Thyroid gland (tissue), 4 donors: Measurements from ENCODE around the gene TMEM92. TPM values are rescaled to one million over a fixed set of nuclear protein-coding genes. Genes with fewer than 3 reads are reported as not detected.
"Not testable (repeated sequence)": the region's sequence is repeated elsewhere in the genome, so short reads cannot be mapped to it uniquely, and the experiment has no call there.

ENCODE experiments used
- DNase-seq, 2 donors: peaks; one replicate each; pipeline ENCODE4 v3.0.0-alpha.2; 2019
- H3K27ac ChIP-seq, 3 donors: fragments of 200-600 bp; sonication (generic); 1 replicate in 2 of 3; 2 replicates in 1 of 3; pipeline ENCODE4 v1.5.1; 2016 to 2019; ENCODE audit warnings: mild to moderate bottlenecking in 1 of 3, moderate library complexity in 1 of 3
- H3K27me3 ChIP-seq: fragments of 200-600 bp; sonication (generic); one replicate; pipeline ENCODE4 v1.5.1; 2019
- H3K36me3 ChIP-seq, 2 donors: fragments of 200-600 bp; sonication (generic); one replicate each; pipeline ENCODE4 v1.5.1; 2016 to 2019
- H3K4me1 ChIP-seq, 2 donors: fragments of 200-600 bp; sonication (generic); one replicate each; pipeline ENCODE4 v1.5.1; 2017 to 2019
- H3K4me3 ChIP-seq, 3 donors: fragments of 200-600 bp; sonication (generic); replicated peaks in 1 of 3; 1 replicate in 2 of 3; 2 replicates in 1 of 3; pipeline ENCODE4 v1.5.1; 2016; ENCODE audit warnings: mild to moderate bottlenecking in 1 of 3
- H3K9me3 ChIP-seq: fragments of 200-600 bp; sonication (generic); one replicate; pipeline ENCODE4 v1.5.1; 2017
- POLR2A ChIP-seq, 2 donors: fragments of 450-650 bp; IDR thresholded peaks; one replicate each; pipeline ENCODE4 v1.6.1; 2017; ENCODE audit warnings: antibody characterized with exemption in 2 of 2, mild to moderate bottlenecking in 2 of 2, moderate library complexity in 1 of 2
- WGBS, 2 donors: methylation state at CpG; one replicate each; pipeline ENCODE4 v1.1.5; 2017; 5-methylcytosine and 5-hydroxymethylcytosine counted together
- intact Hi-C: fragments of 100-400 bp; cut with DNase I; formaldehyde crosslinking; loops from one replicate; pipeline ENCODE4 v1.15.1; 2023
- total RNA-seq, 4 donors: library from RNA; depleted of rRNA; stranded (reverse); fragments of >200 nt; gene quantifications; one replicate each; pipeline ENCODE4 v1.2.3, GENCODE V29; 2016
- TF ChIP-seq, protein P1 (sequence below), 6 experiments: fragments of 200-600 bp in 3 of 6; fragments of 450-650 bp in 3 of 6; sonication (generic) in 3 of 6; IDR thresholded peaks; one replicate each; pipeline ENCODE4 v1.5.1; 2016 to 2019; ENCODE audit warnings: antibody characterized with exemption in 6 of 6, mild to moderate bottlenecking in 2 of 6, inconsistent platforms in 1 of 6, moderate library complexity in 1 of 6

TMEM92 gene
- total RNA-seq, 4 donors from 2014 or later, result not detected

DNA sequence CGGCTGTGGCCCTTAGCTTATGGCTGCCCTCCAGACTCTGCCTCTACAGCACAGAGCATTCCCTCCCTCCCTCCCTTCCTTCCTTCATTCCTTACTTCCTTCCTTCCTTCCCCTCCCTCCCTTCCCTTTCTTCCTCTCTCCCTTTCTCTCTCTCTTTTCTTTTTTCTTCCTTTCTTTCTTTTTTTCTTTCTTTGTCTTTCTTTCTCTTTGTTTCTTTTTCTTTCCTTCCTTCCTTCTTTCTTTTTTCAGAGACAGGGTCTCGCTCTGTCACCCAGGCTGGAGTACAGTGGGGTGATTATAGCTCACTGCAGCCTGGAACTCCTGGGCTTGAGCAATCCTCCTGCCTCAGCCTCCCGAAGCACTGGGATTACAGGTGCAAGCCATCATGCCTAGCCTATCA lies 11.7 kb downstream of the TMEM92 start:
- Histone ChIP-seq H3K4me3 (no peak overlapping the region), H3K27me3 (no peaks in the 10 kb centered on the region), H3K9me3 (no peaks in the 10 kb centered on the region), H3K36me3 (no peaks in the 10 kb centered on the region), H3K4me1 (peaks cover 0 to 8% of the 10 kb centered on the region in 2 donors), H3K27ac (no peak overlapping the region)
- DNase-seq, result no peak
- WGBS, 2 donors, result 80 to 85% methylated on average over 3 of the region's 3 CpGs
- intact Hi-C loops, result no loop called here
- TF ChIP-seq, protein P1, sequence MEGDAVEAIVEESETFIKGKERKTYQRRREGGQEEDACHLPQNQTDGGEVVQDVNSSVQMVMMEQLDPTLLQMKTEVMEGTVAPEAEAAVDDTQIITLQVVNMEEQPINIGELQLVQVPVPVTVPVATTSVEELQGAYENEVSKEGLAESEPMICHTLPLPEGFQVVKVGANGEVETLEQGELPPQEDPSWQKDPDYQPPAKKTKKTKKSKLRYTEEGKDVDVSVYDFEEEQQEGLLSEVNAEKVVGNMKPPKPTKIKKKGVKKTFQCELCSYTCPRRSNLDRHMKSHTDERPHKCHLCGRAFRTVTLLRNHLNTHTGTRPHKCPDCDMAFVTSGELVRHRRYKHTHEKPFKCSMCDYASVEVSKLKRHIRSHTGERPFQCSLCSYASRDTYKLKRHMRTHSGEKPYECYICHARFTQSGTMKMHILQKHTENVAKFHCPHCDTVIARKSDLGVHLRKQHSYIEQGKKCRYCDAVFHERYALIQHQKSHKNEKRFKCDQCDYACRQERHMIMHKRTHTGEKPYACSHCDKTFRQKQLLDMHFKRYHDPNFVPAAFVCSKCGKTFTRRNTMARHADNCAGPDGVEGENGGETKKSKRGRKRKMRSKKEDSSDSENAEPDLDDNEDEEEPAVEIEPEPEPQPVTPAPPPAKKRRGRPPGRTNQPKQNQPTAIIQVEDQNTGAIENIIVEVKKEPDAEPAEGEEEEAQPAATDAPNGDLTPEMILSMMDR (IDR thresholded peaks at IDR 0.05), result no peak
- TF ChIP-seq POLR2A (IDR thresholded peaks at IDR 0.05), result no peak

DNA sequence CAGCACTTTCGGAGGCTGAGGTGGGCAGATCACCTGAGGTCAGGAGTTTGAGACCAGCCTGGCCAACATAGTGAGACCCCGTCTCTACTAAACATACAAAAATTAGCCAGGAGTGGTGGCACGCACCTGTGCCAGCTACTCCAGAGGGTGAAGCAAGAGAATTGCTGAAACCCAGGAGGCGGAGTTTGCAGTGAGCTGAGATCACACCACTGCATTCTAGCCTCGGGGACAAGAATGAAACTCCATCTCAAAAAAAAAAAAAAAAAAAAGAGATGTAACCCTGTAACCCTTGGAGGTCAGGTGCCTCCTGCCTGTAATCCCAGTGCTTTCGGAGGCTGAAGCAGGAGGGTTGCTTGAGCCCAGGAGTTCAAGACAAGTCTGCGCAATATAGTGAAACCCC lies 13.0 kb downstream of the TMEM92 start:
- H3K4me3 ChIP-seq, H3K27ac ChIP-seq, H3K36me3 ChIP-seq, H3K9me3 ChIP-seq, H3K4me1 ChIP-seq, H3K27me3 ChIP-seq, DNase-seq, intact Hi-C loops: not testable (repeated sequence)
- 84 to 86% methylated on average over 7 of the region's 7 CpGs for WGBS, 2 donors

DNA sequence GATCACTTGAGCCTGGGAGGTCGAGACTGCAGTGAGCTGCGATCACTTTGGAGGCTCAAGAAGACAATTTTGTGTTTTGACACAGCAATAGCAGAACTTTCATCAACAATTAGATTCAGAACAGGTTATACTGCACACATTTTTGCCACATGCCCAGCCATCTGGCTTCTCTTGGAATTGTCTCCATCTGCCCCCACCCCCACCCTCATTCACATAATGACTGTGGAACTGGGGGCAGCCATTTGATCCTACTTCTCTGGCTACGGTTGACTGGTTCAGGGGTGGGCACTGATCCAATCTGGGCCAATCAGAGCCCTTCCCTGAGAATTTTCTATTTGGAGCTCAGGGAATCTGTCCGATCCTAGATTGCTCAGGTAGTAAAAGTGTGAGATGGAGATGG lies 14.0 kb downstream of the TMEM92 start:
- Histone ChIP-seq H3K36me3 (no peaks in the 10 kb centered on the region), H3K27me3 (no peaks in the 10 kb centered on the region), H3K4me3 (no peak overlapping the region), H3K9me3 (no peaks in the 10 kb centered on the region), H3K4me1 (peaks cover 0 to 8% of the 10 kb centered on the region in 2 donors), H3K27ac (peak overlapping the region in 1 of 3 donors; percentile 69)
- intact Hi-C loops, result no loop called here
- DNase-seq, result no peak
- 82 to 84% methylated on average over 4 of the region's 4 CpGs for WGBS, 2 donors
- TF ChIP-seq, protein P1 (IDR thresholded peaks at IDR 0.05), result no peak
- TF ChIP-seq POLR2A (IDR thresholded peaks at IDR 0.05), result no peak

DNA sequence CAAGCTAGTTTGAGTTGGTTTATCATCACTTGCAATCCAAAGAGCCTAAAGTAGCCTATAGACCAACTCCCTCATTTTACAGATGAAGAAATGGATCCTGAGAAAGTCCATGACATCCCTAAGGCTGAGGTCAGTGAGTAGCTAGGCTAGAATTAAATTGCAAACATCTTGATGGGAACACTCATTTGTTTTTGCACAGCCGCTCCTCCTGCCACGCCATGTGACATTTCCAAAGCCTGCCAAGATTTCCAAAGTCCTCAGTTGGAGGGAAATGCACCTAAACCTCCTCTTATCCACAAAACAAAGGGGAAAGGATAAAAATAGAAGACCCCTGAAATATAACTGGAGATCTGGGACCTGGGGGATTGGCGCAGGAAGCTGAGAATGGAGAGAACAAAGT lies 15.0 kb downstream of the TMEM92 start:
- H3K36me3 ChIP-seq, result no peaks in the 10 kb centered on the region
- TF ChIP-seq, protein P1 (IDR thresholded peaks at IDR 0.05), result no peak
- no peak for TF ChIP-seq POLR2A (IDR thresholded peaks at IDR 0.05)
- intact Hi-C loops, result no loop called here
- H3K4me1 ChIP-seq, result peaks cover 0 to 8% of the 10 kb centered on the region in 2 donors
- peak overlapping the region in 2 of 3 donors; percentile 53 to 69 for H3K27ac ChIP-seq
- no peaks in the 10 kb centered on the region for H3K9me3 ChIP-seq
- H3K4me3 ChIP-seq, result no peak overlapping the region
- WGBS, 2 donors, result 81 to 83% methylated on average over 3 of the region's 3 CpGs
- H3K27me3 ChIP-seq, result no peaks in the 10 kb centered on the region
- DNase-seq, result no peak

DNA sequence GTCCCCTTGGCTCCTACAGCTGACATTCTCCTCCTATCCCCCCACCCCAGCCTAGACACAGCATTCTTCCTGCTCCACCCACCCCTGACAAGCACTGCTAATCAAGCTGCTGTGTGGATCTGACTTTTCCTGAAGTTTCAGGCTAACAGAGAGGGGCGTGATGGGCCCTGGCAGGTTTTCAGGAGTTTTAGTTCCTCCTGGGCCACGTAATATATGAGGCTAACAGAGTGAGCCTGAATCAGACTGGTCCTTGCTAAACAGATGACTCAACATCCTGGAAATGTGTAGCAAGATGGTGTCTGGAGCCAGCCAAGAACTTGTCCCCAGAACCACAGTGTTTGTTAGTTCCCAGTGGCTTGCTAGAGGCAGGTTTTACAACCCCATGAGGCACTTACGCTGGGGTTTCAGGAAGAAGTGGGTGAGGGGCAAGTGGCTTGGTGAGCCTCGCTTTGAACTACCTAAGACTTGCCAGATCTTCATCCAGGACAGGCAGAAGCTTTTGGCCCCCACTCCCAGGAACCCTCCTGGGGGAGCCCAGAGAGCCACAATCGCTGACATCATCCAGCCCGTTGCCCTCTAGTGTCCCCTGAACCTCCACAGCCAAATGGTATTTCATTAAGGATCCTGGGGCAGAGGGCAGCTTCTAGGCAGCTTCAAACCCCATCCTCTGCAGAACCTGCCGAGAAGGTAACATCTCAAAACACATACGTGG lies 15.9 kb downstream of the TMEM92 start:
- H3K9me3 ChIP-seq, result no peaks in the 10 kb centered on the region
- no peak for TF ChIP-seq POLR2A (IDR thresholded peaks at IDR 0.05)
- TF ChIP-seq, protein P1 (IDR thresholded peaks at IDR 0.05), result no peak

More for the DNA sequence above, 15.9 kb downstream of the TMEM92 start:
- peak overlapping the region in 2 of 3 donors; percentile 53 to 69 for H3K27ac ChIP-seq
- intact Hi-C loops, result loop anchor here (10.0 kb wide), 1 partner anchor 175 kb away; no protein-coding TSS in a partner anchor
- H3K4me3 ChIP-seq, result no peak overlapping the region
- H3K27me3 ChIP-seq, result no peaks in the 10 kb centered on the region
- peaks cover 0 to 8% of the 10 kb centered on the region in 2 donors for H3K4me1 ChIP-seq
- WGBS, 2 donors, result 51 to 78% methylated on average over 5 to 8 of the region's 8 CpGs
- no peaks in the 10 kb centered on the region for H3K36me3 ChIP-seq
- peak; percentile 25 to 32 for DNase-seq
